ENCODE results near the gene CNNM2.

Gene CNNM2

GRCh38 chr10:103080891-103081581 lies 162.9 kb downstream of the CNNM2 start:
- Histone ChIP-seq H3K9me3 (ENCODE audit: severe bottlenecking) (no peaks in the 10 kb centered on the region), H3K27me3 (ENCODE audit: insufficient read depth, low read depth, severe bottlenecking) (no peaks in the 10 kb centered on the region), H3K27ac (no peak overlapping the region), H3K36me3 (peaks cover 9% of the 10 kb centered on the region), H3K4me3 (ENCODE audit: low read depth, low read length) (no peak overlapping the region)
- DNase-seq: no peak
- TF ChIP-seq, protein P1, sequence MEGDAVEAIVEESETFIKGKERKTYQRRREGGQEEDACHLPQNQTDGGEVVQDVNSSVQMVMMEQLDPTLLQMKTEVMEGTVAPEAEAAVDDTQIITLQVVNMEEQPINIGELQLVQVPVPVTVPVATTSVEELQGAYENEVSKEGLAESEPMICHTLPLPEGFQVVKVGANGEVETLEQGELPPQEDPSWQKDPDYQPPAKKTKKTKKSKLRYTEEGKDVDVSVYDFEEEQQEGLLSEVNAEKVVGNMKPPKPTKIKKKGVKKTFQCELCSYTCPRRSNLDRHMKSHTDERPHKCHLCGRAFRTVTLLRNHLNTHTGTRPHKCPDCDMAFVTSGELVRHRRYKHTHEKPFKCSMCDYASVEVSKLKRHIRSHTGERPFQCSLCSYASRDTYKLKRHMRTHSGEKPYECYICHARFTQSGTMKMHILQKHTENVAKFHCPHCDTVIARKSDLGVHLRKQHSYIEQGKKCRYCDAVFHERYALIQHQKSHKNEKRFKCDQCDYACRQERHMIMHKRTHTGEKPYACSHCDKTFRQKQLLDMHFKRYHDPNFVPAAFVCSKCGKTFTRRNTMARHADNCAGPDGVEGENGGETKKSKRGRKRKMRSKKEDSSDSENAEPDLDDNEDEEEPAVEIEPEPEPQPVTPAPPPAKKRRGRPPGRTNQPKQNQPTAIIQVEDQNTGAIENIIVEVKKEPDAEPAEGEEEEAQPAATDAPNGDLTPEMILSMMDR (IDR thresholded peaks at IDR 0.05; ENCODE audit: low read depth, low read length): no peak

DNA sequence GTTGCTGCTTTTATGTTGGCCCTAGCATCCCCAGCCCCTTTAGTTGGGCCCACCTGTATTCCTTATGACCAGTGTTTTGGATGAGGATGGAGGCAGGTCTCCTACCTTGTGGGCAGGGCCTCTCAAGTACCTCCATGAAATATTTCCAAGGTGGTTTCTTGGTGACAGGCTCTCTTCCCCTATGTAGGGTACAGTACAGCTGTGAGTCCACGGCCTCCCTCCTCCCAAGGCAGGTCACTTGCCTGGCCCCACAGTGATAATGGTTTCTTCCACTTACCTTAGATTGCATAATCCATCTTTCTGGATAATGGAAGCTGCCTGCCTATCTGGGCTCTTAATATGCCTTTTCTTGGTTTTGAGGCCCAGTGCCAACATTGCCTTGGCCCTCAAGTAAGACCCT lies 164.6 kb downstream of the CNNM2 start:
- DNase-seq: no peak
- H3K9me3 ChIP-seq (ENCODE audit: severe bottlenecking): no peaks in the 10 kb centered on the region
- peaks cover 16% of the 10 kb centered on the region for H3K36me3 ChIP-seq

GRCh38 chr10:103083266-103083976 lies 165.3 kb downstream of the CNNM2 start:
- peaks cover 22% of the 10 kb centered on the region for H3K36me3 ChIP-seq
- H3K27me3 ChIP-seq (ENCODE audit: insufficient read depth, low read depth, severe bottlenecking): no peaks in the 10 kb centered on the region
- no peak for DNase-seq
- no peak overlapping the region for H3K4me3 ChIP-seq (ENCODE audit: low read depth, low read length)
- no peaks in the 10 kb centered on the region for H3K9me3 ChIP-seq (ENCODE audit: severe bottlenecking)
- TF ChIP-seq, protein P1 (IDR thresholded peaks at IDR 0.05; ENCODE audit: low read depth, low read length): no peak
- no peak overlapping the region for H3K27ac ChIP-seq

More for the DNA sequence above, 164.6 kb downstream of the CNNM2 start:
- Histone ChIP-seq H3K4me3 (ENCODE audit: low read depth, low read length) (no peak overlapping the region), H3K27me3 (ENCODE audit: insufficient read depth, low read depth, severe bottlenecking) (no peaks in the 10 kb centered on the region), H3K27ac (no peak overlapping the region)
- TF ChIP-seq, protein P1 (IDR thresholded peaks at IDR 0.05; ENCODE audit: low read depth, low read length): no peak

- H3K27me3 ChIP-seq (ENCODE audit: insufficient read depth, low read depth, severe bottlenecking): no peaks in the 10 kb centered on the region
- TF ChIP-seq, protein P1 (IDR thresholded peaks at IDR 0.05; ENCODE audit: low read depth, low read length): no peak
- H3K9me3 ChIP-seq (ENCODE audit: severe bottlenecking): no peaks in the 10 kb centered on the region
- no peak for DNase-seq
- peaks cover 27% of the 10 kb centered on the region for H3K36me3 ChIP-seq
- no peak overlapping the region for H3K27ac ChIP-seq
- H3K4me3 ChIP-seq (ENCODE audit: low read depth, low read length): no peak overlapping the region
Observed at GRCh38 chr10:103083977-103084320, 165.9 kb downstream of the CNNM2 start.

DNA sequence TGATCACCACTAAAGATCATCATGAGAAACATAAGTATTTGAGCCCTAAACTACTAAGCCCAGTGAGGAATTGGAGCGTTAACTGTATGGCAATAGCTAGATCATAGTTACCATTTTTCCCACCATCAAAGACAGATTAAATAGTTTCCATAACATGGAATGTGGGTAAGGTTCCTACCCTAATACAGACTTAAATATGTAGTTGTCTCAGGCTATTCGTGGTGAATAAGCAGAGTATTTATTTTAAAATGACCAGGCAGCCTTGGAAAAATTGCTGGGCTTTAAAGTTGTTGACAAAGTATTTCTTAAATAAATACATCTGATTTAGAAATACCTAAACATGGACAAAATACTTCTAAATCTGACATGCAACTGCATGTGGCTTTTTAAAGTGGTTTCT lies 168.2 kb downstream of the CNNM2 start:
- TF ChIP-seq, protein P1 (IDR thresholded peaks at IDR 0.05; ENCODE audit: low read depth, low read length): no peak
- Histone ChIP-seq H3K36me3 (peaks cover 50% of the 10 kb centered on the region), H3K9me3 (ENCODE audit: severe bottlenecking) (no peaks in the 10 kb centered on the region), H3K4me3 (ENCODE audit: low read depth, low read length) (no peak overlapping the region), H3K27me3 (ENCODE audit: insufficient read depth, low read depth, severe bottlenecking) (no peaks in the 10 kb centered on the region), H3K27ac (no peak overlapping the region)
- no peak for DNase-seq

Data from WERI-Rb-1 (cell line).